ENCODE results near the gene CDCA4. TPM values are rescaled to one million over a fixed set of nuclear protein-coding genes. Genes with fewer than 3 reads are reported as not detected.

Gene CDCA4
- total RNA-seq, 2 donors from 2014 or later = 46.6 to 65.1 TPM

- Histone ChIP-seq H3K36me3 (ENCODE audit: control insufficient read depth, insufficient read depth, low read length) (no peaks in the 10 kb centered on the region), H3K27ac (ENCODE audit: low read depth, low read length) (peak overlapping the region; percentile 17), H3K4me1 (ENCODE audit: control insufficient read depth, insufficient read depth, low read length) (peaks cover 5% of the 10 kb centered on the region), H3K9me3 (ENCODE audit: control insufficient read depth, low read length) (no peaks in the 10 kb centered on the region), H3K4me3 (ENCODE audit: low read length) (no peak overlapping the region), H3K9ac (ENCODE audit: extremely low read depth, low read length, poor library complexity, severe bottlenecking) (no peak overlapping the region), H3K27me3 (ENCODE audit: control insufficient read depth, insufficient read depth, low read length, poor library complexity, severe bottlenecking) (no peaks in the 10 kb centered on the region)
- H3K27ac Mint-ChIP-seq = no peak overlapping the region
- WGBS, 2 experiments (ENCODE audit: insufficient coverage in 1 of 2, insufficient read length in 1 of 2) = 91 to 98% methylated on average over 10 to 16 of the region's 16 CpGs
- no peak for DNase-seq
- no peaks in the 10 kb centered on the region for H3K36me3 Mint-ChIP-seq (ENCODE audit: low read depth)
- no peak for TF ChIP-seq CTCF (conservative IDR thresholded peaks at IDR 0.05)
- H3K4me3 Mint-ChIP-seq = no peak overlapping the region
- H3K27me3 Mint-ChIP-seq (ENCODE audit: insufficient read depth) = no peaks in the 10 kb centered on the region
- no peaks in the 10 kb centered on the region for H3K9me3 Mint-ChIP-seq
- H3K4me1 Mint-ChIP-seq = peaks cover 7% of the 10 kb centered on the region
Measured at GRCh38 chr14:105059925-105060565, 39.2 kb upstream of the CDCA4 start.

DNA sequence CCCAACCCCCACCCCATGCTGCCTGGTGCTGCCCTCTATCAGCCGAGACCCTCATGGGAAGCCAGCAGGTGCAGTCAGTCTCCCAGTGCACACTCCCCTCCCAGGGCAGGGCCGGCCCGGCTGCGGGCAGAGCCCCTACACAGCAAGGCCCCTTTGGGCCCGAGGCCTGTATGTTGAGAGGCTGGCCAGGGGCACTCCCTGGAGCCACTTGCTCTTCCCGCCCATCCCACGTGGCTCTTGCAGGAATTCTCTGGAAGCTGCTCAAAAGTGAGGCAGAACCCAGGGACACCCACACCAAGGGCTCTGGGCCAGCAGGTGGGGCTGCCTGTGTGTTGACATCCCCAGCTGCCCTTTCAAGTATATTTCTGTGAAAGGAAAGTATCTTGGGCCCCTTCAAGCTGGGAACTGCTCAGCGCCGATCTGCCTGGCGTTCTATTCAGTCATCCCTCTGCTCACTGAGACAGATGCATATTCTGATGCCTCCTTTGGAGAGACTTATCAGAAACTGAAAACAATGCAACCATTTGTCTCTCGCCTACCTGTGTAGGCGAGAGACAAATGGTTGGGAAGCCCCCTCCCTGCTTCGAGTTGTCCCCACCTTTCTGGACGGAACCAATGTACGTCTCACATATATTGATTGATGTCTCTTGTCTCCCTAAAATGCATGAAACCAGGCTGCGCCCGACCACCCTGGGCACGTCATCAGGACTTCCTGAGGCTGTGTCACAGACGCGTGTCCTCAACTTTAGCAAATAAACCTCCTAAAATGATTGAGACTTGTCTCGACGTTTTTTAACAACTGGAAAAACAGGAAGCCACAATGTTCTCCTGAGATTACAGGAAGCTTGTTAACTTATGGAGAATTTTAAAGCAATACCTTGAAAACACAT is 38.4 kb upstream of the CDCA4 start:
- Histone ChIP-seq H3K9ac (ENCODE audit: extremely low read depth, low read length, poor library complexity, severe bottlenecking) (no peak overlapping the region), H3K9me3 (ENCODE audit: control insufficient read depth, low read length) (no peaks in the 10 kb centered on the region), H3K36me3 (ENCODE audit: control insufficient read depth, insufficient read depth, low read length) (no peaks in the 10 kb centered on the region), H3K4me1 (ENCODE audit: control insufficient read depth, insufficient read depth, low read length) (peaks cover 5% of the 10 kb centered on the region), H3K27me3 (ENCODE audit: control insufficient read depth, insufficient read depth, low read length, poor library complexity, severe bottlenecking) (no peaks in the 10 kb centered on the region), H3K27ac (ENCODE audit: low read depth, low read length) (no peak overlapping the region), H3K4me3 (ENCODE audit: low read length) (no peak overlapping the region)
- H3K9me3 Mint-ChIP-seq = no peaks in the 10 kb centered on the region
- DNase-seq = peak; percentile 72
- WGBS, 2 experiments (ENCODE audit: insufficient coverage in 1 of 2, insufficient read length in 1 of 2) = 85 to 87% methylated on average over 18 to 22 of the region's 22 CpGs
- TF ChIP-seq CTCF (conservative IDR thresholded peaks at IDR 0.05) = peak; percentile 45
- peaks cover 7% of the 10 kb centered on the region for H3K4me1 Mint-ChIP-seq
- H3K36me3 Mint-ChIP-seq (ENCODE audit: low read depth) = no peaks in the 10 kb centered on the region
- H3K27me3 Mint-ChIP-seq (ENCODE audit: insufficient read depth) = no peaks in the 10 kb centered on the region
- H3K4me3 Mint-ChIP-seq = no peak overlapping the region
- no peak overlapping the region for H3K27ac Mint-ChIP-seq

DNA sequence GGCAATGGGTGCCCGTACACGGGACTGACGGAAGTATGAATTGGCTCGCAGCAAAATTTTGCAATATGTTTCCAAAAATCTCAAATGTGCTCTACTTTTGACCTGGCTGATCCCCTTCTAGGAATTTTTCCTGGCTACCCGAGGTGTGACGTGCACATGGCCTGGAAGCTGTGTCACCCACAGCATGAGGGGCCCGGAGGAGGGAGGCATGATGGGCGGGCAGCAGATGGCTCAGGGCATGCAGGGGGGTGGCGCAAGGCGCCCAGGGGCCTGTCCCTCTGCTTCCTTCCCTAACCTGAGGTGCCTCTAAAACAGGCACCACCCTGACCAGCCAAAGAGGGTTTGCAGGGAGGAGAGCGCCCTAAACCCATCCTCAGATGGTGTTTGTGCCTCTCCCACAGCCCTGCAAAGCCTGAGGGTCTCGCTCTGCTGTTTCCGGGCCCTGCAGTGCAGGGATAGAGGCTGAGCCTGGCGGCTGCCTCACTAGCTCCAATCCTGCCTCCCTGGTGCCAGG is 37.7 kb upstream of the CDCA4 start:
- no peak overlapping the region for H3K9ac ChIP-seq (ENCODE audit: extremely low read depth, low read length, poor library complexity, severe bottlenecking)
- Mint-ChIP-seq H3K4me1 (peaks cover 7% of the 10 kb centered on the region), H3K27me3 (ENCODE audit: insufficient read depth) (no peaks in the 10 kb centered on the region), H3K27ac (no peak overlapping the region), H3K9me3 (no peaks in the 10 kb centered on the region), H3K36me3 (ENCODE audit: low read depth) (no peaks in the 10 kb centered on the region), H3K4me3 (no peak overlapping the region)
- no peak overlapping the region for H3K4me3 ChIP-seq (ENCODE audit: low read length)
- no peaks in the 10 kb centered on the region for H3K27me3 ChIP-seq (ENCODE audit: control insufficient read depth, insufficient read depth, low read length, poor library complexity, severe bottlenecking)
- H3K4me1 ChIP-seq (ENCODE audit: control insufficient read depth, insufficient read depth, low read length) = peaks cover 5% of the 10 kb centered on the region
- no peaks in the 10 kb centered on the region for H3K9me3 ChIP-seq (ENCODE audit: control insufficient read depth, low read length)
- no peak for TF ChIP-seq CTCF (conservative IDR thresholded peaks at IDR 0.05)
- no peak for DNase-seq
- 90 to 98% methylated on average over 7 to 14 of the region's 14 CpGs for WGBS, 2 experiments (ENCODE audit: insufficient coverage in 1 of 2, insufficient read length in 1 of 2)
- H3K27ac ChIP-seq (ENCODE audit: low read depth, low read length) = no peak overlapping the region
- no peaks in the 10 kb centered on the region for H3K36me3 ChIP-seq (ENCODE audit: control insufficient read depth, insufficient read depth, low read length)

Data from endodermal cell (in vitro differentiated cells).